Measurements from ENCODE around the gene FAM107B. TPM values are rescaled to one million over a fixed set of nuclear protein-coding genes. Genes with fewer than 3 reads are reported as not detected.
"Not testable (repeated sequence)": the region's sequence is repeated elsewhere in the genome, so short reads cannot be mapped to it uniquely, and the experiment has no call there.

Gene FAM107B
- polyA plus RNA-seq, 3 donors: 90.6 to 121 (median 117) TPM

- DNase-seq (ENCODE audit: extremely low read depth in 1 of 11, low read depth in 9 of 11, low spot score in 4 of 11): no peak
Observed at GRCh38 chr10:14601326-14601725, 173.4 kb downstream of the FAM107B start.

- DNase-seq (ENCODE audit: extremely low read depth in 1 of 11, low read depth in 9 of 11, low spot score in 4 of 11): no peak
Observed at GRCh38 chr10:14600065-14600464, 174.6 kb downstream of the FAM107B start.

GRCh38 chr10:14598809-14599764, 175.6 kb downstream of the FAM107B start:
- DNase-seq (ENCODE audit: extremely low read depth in 1 of 11, low read depth in 9 of 11, low spot score in 4 of 11): no peak

GRCh38 chr10:14595526-14596182, 179.0 kb downstream of the FAM107B start:
- no peak for DNase-seq (ENCODE audit: extremely low read depth in 1 of 11, low read depth in 9 of 11, low spot score in 4 of 11)

- DNase-seq (ENCODE audit: extremely low read depth in 1 of 11, low read depth in 9 of 11, low spot score in 4 of 11): no peak
Observed at GRCh38 chr10:14594878-14595525, 179.7 kb downstream of the FAM107B start.

- no peak for DNase-seq (ENCODE audit: extremely low read depth in 1 of 11, low read depth in 9 of 11, low spot score in 4 of 11)
Observed at GRCh38 chr10:14593806-14594205, 180.9 kb downstream of the FAM107B start.

GRCh38 chr10:14592566-14592965, 182.1 kb downstream of the FAM107B start:
- DNase-seq (ENCODE audit: extremely low read depth in 1 of 11, low read depth in 9 of 11, low spot score in 4 of 11): no peak

- no peak for DNase-seq (ENCODE audit: extremely low read depth in 1 of 11, low read depth in 9 of 11, low spot score in 4 of 11)
Observed at GRCh38 chr10:14592026-14592425, 182.7 kb downstream of the FAM107B start.

GRCh38 chr10:14588938-14589294, 185.8 kb downstream of the FAM107B start:
- not testable (repeated sequence) for DNase-seq (ENCODE audit: extremely low read depth in 1 of 11, low read depth in 9 of 11, low spot score in 4 of 11)

GRCh38 chr10:14588084-14588937, 186.4 kb downstream of the FAM107B start:
- DNase-seq (ENCODE audit: extremely low read depth in 1 of 11, low read depth in 9 of 11, low spot score in 4 of 11): peak in 2 of 11 donors; percentile 42 to 55

- DNase-seq (ENCODE audit: extremely low read depth in 1 of 11, low read depth in 9 of 11, low spot score in 4 of 11): no peak
Observed at GRCh38 chr10:14587540-14588083, 187.1 kb downstream of the FAM107B start.

- no peak for DNase-seq (ENCODE audit: extremely low read depth in 1 of 11, low read depth in 9 of 11, low spot score in 4 of 11)
Observed at GRCh38 chr10:14586901-14587300, 187.8 kb downstream of the FAM107B start.

GRCh38 chr10:14585287-14586193, 189.2 kb downstream of the FAM107B start:
- DNase-seq (ENCODE audit: extremely low read depth in 1 of 11, low read depth in 9 of 11, low spot score in 4 of 11): no peak

GRCh38 chr10:14584661-14585060, 190.0 kb downstream of the FAM107B start:
- no peak for DNase-seq (ENCODE audit: extremely low read depth in 1 of 11, low read depth in 9 of 11, low spot score in 4 of 11)

GRCh38 chr10:14583967-14584366, 190.7 kb downstream of the FAM107B start:
- no peak for DNase-seq (ENCODE audit: extremely low read depth in 1 of 11, low read depth in 9 of 11, low spot score in 4 of 11)

GRCh38 chr10:14583252-14583651, 191.4 kb downstream of the FAM107B start:
- DNase-seq (ENCODE audit: extremely low read depth in 1 of 11, low read depth in 9 of 11, low spot score in 4 of 11): no peak

- DNase-seq (ENCODE audit: extremely low read depth in 1 of 11, low read depth in 9 of 11, low spot score in 4 of 11): no peak
Observed at GRCh38 chr10:14581553-14582321, 193.0 kb downstream of the FAM107B start.
